Activated naive CD4-positive, alpha-beta T cell treated with anti-CD3 and anti-CD28 coated beads, Interleukin-2, amount 50 U/mL, for 24 hours (primary cell): Measurements from ENCODE around the gene GCGR.
"Not testable (repeated sequence)": the region's sequence is repeated elsewhere in the genome, so short reads cannot be mapped to it uniquely, and the experiment has no call there.

Source experiments
- H3K27ac Mint-ChIP-seq: one replicate; pipeline ENCODE4 v1.8.0; 2021; ENCODE audit warnings: mild to moderate bottlenecking, mixed read lengths
- H3K27me3 Mint-ChIP-seq: one replicate; pipeline ENCODE4 v1.8.0; 2021; ENCODE audit warnings: mixed read lengths
- H3K36me3 Mint-ChIP-seq: one replicate; pipeline ENCODE4 v1.8.0; 2021; ENCODE audit warnings: mixed read lengths
- H3K4me1 Mint-ChIP-seq: one replicate; pipeline ENCODE4 v1.8.0; 2021; ENCODE audit warnings: mixed read lengths
- H3K4me3 Mint-ChIP-seq: one replicate; pipeline ENCODE4 v1.8.0; 2021; ENCODE audit warnings: mild to moderate bottlenecking, mixed read lengths
- H3K9me3 Mint-ChIP-seq: one replicate; pipeline ENCODE4 v1.8.0; 2021; ENCODE audit warnings: mixed read lengths

GCGR gene

DNA sequence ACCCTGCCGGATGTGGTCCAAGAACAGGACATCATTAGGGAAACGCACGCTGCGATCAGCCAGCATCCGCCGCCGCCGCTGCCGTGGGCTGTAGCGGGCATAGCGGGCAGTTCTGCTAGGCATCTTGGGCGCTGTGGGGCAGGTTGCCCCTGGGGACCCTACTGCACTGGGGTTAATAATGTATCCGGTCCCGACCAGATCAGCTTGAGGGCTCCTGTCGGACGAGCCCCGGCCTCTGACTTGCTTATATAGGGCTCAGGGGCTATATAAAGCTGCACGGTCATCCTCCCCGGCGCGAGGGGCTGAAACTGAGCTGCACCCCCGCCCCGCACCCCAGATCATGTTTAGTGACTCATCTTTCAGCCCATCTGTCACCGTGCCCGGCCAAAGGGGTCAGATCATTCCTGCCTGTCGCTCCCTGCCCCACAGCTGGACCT is 30.9 kb downstream of the GCGR start, which contains the start of gene PPP1R27:
PPP1R27 (minus strand) TSS at position 220 of the 437 bp plus-strand sequence; CDS start at position 123, 97 bp downstream.
- no peaks in the 10 kb centered on the region for H3K27me3 Mint-ChIP-seq
- peak within 1 kb of the TSS; percentile 83 for H3K27ac Mint-ChIP-seq
- peak within 1 kb of the TSS; percentile 84 for H3K4me3 Mint-ChIP-seq
- H3K4me1 Mint-ChIP-seq = peaks cover 14% of the 10 kb centered on the region
- no peaks in the 10 kb centered on the region for H3K9me3 Mint-ChIP-seq
- H3K36me3 Mint-ChIP-seq = no peaks in the 10 kb centered on the region

DNA sequence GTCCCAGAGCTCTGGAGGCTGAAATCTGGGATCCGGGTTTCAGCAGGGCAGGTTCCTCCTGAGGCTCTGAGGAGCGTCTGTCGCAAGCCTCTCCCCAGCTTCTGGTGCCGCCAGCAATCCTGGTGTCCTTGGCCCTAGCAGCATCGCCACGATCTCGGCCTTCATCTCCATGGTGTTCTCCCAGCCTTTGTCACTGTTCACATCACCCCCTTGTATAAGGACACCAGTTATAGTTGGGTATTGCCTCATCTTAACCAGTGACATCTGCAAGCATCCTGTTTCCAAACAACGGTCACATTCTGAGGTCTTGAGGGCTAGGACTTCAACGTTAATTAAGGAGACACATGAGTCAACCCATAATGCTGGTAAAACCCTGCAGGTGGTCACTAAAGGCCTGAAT is 33.7 kb downstream of the GCGR start:
- Mint-ChIP-seq H3K4me1 (no peaks in the 10 kb centered on the region), H3K27me3 (no peaks in the 10 kb centered on the region), H3K36me3 (no peaks in the 10 kb centered on the region), H3K4me3 (no peak overlapping the region), H3K9me3 (no peaks in the 10 kb centered on the region), H3K27ac (no peak overlapping the region)

DNA sequence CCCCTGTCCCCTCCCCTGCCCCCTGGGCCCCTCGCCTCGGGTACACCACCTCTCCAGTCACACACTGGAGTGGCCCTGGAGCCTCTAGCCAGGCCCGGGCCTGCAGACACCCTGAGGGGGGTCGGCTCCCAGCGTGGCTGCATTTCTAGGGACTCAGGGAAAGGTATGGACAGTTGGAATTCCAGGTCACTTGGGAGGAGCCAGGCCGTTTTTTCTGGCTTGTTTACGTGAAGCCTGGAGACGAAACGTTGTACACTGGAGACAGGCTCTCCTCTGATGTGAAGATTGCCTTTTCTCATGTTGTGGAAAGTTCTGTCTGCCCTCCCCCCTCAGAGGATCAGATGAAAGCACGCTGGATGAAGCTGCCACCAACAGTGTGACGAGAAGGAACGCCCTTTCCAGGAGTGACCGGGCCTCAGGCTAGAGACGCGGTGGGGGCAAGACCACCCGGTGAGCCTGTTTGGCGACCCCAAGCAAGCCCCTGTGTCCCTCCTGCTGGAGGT is 34.9 kb downstream of the GCGR start:
- Mint-ChIP-seq H3K27me3 (no peaks in the 10 kb centered on the region), H3K4me1 (no peaks in the 10 kb centered on the region), H3K36me3 (peaks cover 3% of the 10 kb centered on the region), H3K4me3 (no peak overlapping the region), H3K9me3 (no peaks in the 10 kb centered on the region), H3K27ac (no peak overlapping the region)

DNA sequence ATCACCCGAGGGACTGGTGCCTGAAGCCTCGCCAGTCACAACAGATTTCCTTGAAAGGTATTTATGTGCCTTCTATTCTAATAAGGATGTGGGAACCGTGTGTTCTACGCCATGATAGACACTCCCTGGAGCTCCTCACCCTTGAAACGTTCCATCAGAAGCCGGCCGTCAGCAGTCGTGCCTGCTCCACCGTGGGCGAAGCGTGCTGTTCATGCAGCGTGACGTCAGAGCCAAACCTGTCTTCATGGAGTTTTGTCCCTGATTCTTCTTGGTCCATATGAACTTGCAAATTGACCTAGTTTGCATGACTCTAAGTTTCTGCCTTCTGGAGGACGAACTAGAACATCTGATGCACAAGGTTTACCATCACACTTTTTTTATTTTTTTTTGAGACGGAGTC is 35.4 kb downstream of the GCGR start:
- H3K27me3 Mint-ChIP-seq = no peaks in the 10 kb centered on the region
- H3K27ac Mint-ChIP-seq = no peak overlapping the region
- H3K4me3 Mint-ChIP-seq = no peak overlapping the region
- no peaks in the 10 kb centered on the region for H3K9me3 Mint-ChIP-seq
- H3K36me3 Mint-ChIP-seq = peaks cover 3% of the 10 kb centered on the region
- H3K4me1 Mint-ChIP-seq = no peaks in the 10 kb centered on the region

DNA sequence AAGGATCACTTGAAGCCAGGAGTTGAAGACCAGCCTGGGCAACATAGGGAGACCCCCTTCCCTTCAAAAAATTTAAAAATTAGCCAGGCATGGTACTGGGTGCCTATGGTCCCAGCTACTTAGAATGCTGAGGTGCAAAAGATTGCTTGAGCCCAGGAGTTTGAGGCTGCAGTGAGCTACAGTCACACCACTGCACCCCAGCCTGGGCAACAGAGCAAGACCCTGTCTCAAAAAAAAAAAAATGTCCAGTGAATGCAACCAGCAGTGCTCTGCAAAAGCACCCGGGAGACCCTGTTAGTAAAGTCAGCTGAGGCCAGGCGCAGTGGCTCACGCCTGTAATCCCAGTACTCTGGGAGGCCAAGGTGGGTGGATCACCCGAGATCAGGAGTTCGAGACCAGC is 36.1 kb downstream of the GCGR start:
- H3K27ac Mint-ChIP-seq, H3K9me3 Mint-ChIP-seq, H3K36me3 Mint-ChIP-seq, H3K4me1 Mint-ChIP-seq, H3K4me3 Mint-ChIP-seq, H3K27me3 Mint-ChIP-seq: not testable (repeated sequence)

DNA sequence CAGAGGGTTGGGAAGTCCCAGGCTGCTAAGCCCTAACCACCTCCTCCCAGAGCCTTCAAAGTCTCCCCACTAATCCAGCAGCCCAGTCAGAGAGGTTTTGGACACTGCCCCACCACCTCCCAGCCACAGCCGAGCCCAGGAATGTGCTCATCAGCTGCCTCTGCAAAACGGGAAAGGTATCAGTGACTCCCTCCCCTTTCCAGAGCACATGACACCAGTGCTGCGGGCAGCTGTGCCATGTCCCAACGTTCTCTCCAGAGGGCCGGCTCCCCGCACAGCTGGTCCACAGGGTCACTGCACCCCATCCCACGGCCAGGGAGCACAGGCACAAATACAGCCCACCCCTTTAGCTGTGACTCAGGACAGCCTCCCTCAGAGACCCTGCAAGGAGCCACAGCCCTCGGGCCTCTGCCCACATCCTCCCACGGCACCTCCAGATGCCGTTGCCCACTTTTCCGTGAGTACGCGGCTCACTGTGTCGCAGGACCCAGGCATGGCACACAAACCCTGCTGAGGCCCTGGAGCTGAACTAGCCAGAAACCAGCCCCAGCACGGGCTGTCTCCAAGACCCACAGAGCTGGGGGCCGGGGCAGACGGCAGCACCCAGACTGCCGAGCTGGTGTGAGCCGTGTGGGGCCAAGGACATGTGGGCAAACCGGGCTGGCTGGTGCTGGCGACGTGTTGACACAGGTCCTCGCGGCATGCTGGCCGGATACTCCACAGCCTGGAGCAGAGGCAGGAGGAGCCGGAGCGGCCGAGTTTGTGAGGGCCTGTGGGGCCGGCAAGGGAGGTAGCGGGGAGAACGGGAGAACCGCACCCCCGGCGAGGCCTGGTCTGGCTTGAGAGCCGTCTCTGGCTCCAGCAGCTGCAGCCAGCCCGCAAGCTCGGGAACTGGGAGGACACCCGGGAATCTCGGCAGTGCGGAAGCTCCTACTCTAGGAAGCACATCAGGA is 37.2 kb downstream of the GCGR start:
- Mint-ChIP-seq H3K36me3 (peaks cover 3% of the 10 kb centered on the region), H3K4me1 (no peaks in the 10 kb centered on the region), H3K4me3 (no peak overlapping the region), H3K9me3 (no peaks in the 10 kb centered on the region), H3K27ac (no peak overlapping the region), H3K27me3 (no peaks in the 10 kb centered on the region)

DNA sequence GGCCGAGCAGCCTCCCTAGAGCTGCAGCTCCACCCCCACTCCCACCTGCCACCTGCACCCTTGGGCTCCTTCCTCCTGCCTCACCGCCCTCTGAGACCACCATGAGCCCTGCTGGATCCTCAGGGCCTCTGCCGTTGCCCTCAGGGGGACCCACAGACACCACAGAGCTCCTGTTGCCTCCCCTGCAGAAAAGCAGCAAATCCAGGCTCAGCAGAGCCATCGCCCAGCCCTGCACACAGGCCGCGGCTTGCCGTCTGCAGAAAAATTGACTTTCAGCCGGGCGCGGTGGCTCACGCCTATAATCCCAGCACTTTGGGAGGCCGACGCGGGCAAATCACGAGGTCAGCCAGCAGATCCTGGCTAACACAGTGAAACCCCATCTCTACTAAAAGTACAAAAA is 37.9 kb downstream of the GCGR start:
- peak overlapping the region; percentile 30 for H3K27ac Mint-ChIP-seq
- H3K4me1 Mint-ChIP-seq = no peaks in the 10 kb centered on the region
- peaks cover 3% of the 10 kb centered on the region for H3K36me3 Mint-ChIP-seq
- H3K9me3 Mint-ChIP-seq = no peaks in the 10 kb centered on the region
- no peak overlapping the region for H3K4me3 Mint-ChIP-seq
- no peaks in the 10 kb centered on the region for H3K27me3 Mint-ChIP-seq

DNA sequence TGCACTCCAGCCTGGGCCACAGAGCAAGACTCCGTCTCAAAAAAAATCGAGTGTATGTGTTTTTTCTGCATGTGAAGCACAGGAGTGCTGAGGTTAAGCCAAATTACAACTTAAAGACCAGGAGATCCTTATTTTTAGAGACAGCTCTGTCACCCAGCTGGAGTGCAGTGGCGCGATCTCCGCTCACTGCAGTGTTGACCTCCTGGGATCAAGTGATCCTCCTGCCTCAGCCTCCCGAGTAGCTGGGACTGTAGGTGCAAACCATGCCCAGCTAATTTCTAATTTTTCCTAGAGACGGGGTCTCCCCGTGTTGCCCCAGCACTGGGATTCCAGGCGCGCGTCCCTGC is 38.4 kb downstream of the GCGR start:
- Mint-ChIP-seq H3K27me3 (no peaks in the 10 kb centered on the region), H3K4me3 (no peak overlapping the region), H3K4me1 (no peaks in the 10 kb centered on the region), H3K9me3 (no peaks in the 10 kb centered on the region), H3K27ac (no peak overlapping the region), H3K36me3 (peaks cover 3% of the 10 kb centered on the region)

DNA sequence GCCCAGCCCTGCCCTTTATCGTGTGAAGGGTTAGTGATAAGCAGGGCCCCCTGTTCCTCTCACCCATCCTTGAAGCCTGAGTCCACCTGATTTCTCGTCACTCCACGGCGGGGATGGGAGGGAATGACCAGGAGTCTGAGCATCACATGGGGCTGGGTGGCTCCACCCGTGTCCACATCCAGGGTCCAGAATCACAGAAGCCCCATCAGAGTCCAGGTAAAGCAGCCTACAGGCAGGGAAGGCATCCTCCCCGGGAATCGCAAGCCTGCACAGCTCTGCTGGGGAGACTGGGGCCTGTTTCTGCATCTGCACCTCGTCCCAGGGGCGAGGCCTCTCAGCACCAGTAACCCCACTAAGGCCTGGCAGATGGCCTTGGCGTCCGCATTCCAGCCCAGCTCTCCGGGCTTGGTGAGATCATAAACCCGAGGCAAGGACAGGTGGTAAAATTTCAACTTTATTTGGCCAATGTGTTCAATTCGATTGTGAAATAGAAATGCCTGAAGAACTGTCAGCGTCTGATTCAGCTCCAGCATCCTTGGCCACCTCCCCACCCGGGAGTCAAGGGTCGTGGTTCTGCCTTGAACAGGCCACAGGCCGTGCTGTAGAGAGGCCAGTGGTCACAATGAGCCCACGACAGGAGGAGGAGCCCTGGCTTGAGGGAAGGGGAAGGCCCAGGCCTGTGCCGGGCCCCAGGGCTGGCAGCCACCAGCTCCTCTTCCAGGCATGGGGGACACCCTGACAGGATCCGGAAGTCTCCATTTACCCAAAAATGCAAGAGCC is 39.0 kb downstream of the GCGR start:
- Mint-ChIP-seq H3K4me1 (no peaks in the 10 kb centered on the region), H3K36me3 (peaks cover 3% of the 10 kb centered on the region), H3K27ac (no peak overlapping the region), H3K9me3 (no peaks in the 10 kb centered on the region), H3K27me3 (no peaks in the 10 kb centered on the region), H3K4me3 (no peak overlapping the region)

DNA sequence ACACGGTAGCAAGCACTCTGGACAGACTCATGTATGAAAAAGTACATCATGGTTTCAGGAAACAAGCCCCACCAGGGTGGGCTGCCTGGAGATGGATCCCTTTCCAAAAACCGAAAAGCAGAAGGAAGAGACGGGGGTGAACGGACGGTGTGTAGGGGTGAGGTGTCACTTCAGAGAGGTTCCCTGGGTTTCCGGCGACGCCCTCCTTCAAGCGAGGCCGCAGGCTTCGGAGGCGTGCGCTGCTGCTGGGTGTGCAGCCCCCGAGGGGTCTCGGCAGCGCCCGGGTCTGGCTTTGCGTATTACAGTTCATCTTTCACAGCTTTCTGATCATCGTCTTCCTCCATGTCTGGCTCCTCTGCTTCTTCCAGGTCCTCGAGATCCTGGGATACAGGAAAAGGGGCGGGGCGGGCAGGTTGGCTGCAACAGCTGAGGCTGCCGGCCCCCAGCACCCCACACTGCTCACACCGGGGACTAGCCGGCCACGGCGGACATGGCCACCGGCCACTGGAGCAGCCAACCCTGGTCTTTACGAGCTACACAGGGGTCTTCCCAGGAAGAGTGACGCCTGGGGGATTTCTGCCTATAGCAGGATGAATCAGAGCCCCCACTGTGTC is 39.9 kb downstream of the GCGR start:
- Mint-ChIP-seq H3K27ac (no peak overlapping the region), H3K27me3 (no peaks in the 10 kb centered on the region)

DNA sequence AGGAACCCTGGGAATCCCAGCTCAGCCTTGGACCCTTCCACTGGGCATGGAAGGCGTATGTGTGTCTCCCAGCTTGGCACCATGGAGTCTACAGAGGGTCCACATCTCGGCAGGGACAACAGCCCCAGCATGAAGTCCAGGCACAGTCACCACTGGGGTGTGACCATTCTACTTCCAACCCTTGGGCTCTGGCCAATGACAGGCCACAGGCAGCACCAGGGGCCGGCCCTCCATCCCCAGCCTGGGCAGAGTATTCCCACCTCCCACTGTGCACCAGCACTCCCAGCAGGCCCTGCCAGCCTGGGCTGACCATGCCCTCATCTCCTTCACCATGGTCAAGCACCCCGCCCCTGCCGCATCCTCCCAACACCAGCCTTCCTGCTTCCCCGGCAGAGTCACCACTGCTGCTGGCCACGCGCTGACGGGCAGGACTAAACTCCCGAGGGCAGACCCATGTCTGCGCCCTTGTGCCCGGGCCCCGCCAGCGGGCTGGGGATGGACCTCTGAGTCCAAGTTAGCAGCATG is 40.4 kb downstream of the GCGR start:
- Mint-ChIP-seq H3K36me3 (peaks cover 3% of the 10 kb centered on the region), H3K4me1 (no peaks in the 10 kb centered on the region), H3K4me3 (no peak overlapping the region), H3K9me3 (no peaks in the 10 kb centered on the region), H3K27ac (no peak overlapping the region), H3K27me3 (no peaks in the 10 kb centered on the region)

More for the DNA sequence above, 39.9 kb downstream of the GCGR start:
- Mint-ChIP-seq H3K4me1 (no peaks in the 10 kb centered on the region), H3K9me3 (no peaks in the 10 kb centered on the region), H3K36me3 (peaks cover 3% of the 10 kb centered on the region), H3K4me3 (no peak overlapping the region)

DNA sequence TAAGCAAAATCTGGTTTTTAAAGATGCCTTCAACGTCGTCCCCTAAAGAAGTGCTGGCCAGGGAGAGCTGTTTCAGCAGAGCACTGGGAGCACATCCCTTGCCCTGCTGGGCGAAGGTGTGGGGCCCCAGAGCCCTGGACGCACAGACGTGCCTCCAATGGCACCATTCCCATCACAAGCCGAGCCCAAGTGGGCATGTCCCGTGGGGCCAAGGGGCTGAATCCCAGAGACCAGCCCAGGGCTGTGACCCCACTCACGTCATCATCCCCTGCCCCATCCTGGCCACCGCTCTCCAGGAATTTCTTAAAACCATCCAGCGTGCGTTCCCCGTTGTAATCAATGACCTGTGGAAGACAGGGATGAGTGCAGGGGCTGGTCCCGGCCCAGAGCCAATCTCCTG is 40.9 kb downstream of the GCGR start:
- H3K36me3 Mint-ChIP-seq = peaks cover 3% of the 10 kb centered on the region

DNA sequence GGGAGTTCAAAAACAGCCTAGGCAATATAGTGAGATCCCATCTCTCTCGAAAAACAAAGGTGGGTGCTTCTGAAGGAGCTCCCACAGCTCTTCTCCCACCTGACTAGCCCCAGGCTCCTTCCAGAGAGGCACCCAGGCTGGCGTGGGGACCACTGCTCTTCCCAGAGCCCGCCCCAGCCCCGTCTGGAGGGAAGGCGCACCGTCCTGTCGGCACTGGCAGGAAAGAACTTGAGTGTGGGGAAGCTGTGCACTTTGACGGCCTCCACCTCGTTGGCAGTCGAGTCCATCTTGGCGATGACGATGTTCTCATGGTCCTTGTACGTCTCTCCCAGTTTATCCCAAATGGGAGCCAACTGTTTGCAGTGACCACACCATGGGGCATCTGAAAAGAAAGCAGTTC is 41.4 kb downstream of the GCGR start:
- peak overlapping the region; percentile 59 for H3K27ac Mint-ChIP-seq
- H3K4me3 Mint-ChIP-seq = no peak overlapping the region
- no peaks in the 10 kb centered on the region for H3K27me3 Mint-ChIP-seq
- no peaks in the 10 kb centered on the region for H3K4me1 Mint-ChIP-seq
- H3K9me3 Mint-ChIP-seq = no peaks in the 10 kb centered on the region
- peaks cover 3% of the 10 kb centered on the region for H3K36me3 Mint-ChIP-seq

More for the DNA sequence above, 40.9 kb downstream of the GCGR start:
- Mint-ChIP-seq H3K4me1 (no peaks in the 10 kb centered on the region), H3K27me3 (no peaks in the 10 kb centered on the region), H3K4me3 (no peak overlapping the region), H3K27ac (peak overlapping the region; percentile 59), H3K9me3 (no peaks in the 10 kb centered on the region)

DNA sequence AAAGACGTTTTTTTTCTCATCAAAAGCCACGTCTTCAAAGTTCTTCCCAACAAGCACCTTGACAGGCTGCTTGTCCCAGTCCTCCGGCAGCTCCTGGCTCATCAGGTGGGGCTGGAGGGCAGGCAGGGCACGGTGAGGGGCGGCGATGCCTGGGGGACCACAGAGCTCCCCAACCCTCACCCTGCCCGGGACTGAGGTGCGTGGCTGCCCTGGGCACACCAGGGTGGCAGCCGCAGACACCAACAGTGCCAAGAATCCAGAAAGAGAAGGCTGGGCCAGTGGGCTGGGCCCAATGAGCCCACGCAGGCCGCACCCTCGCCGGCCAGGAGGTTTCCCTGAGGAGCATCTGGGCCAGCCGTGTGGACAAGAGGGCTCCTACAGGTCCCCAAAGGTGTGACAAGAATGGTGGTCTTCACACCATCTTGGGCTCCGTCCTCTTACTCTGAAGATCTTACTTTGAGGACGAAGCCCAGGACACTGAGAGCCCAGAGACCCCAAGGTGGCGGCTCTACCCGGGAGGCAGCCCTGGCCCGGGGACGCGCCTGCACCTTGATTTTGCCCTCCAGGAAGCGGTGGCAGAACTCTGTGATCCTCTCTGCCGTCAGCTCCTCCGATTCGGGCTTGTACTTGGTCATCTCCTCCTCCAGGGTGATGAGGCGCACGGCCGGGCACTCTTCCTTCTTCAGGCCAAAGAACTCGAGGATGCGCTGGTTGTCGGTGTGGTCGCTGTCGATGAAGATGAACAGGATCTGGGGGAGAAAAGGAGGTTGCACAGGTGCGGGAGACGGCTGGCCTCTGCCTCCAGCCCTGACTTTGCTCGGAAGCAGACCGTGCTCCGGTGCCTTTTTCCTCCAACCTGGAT is 42.2 kb downstream of the GCGR start:
- H3K9me3 Mint-ChIP-seq = no peaks in the 10 kb centered on the region
- H3K4me1 Mint-ChIP-seq = no peaks in the 10 kb centered on the region
- H3K4me3 Mint-ChIP-seq = no peak overlapping the region
- no peaks in the 10 kb centered on the region for H3K27me3 Mint-ChIP-seq
- no peak overlapping the region for H3K27ac Mint-ChIP-seq
- H3K36me3 Mint-ChIP-seq = peaks cover 3% of the 10 kb centered on the region
